ENCODE data around the gene CCNB2. TPM values are rescaled to one million over a fixed set of nuclear protein-coding genes. Genes with fewer than 3 reads are reported as not detected.

The CCNB2 gene
- total RNA-seq, 1 experiment from 2014 or later: 129 TPM

- Histone ChIP-seq H3K36me3 (ENCODE audit: insufficient read depth, low read length, poor library complexity, severe bottlenecking) (peaks cover 68% of the 10 kb centered on the region), H3K27me3 (replicated peaks; ENCODE audit: insufficient read depth, low read depth, low read length, poor library complexity) (no peaks in the 10 kb centered on the region), H3K9me3 (ENCODE audit: low read depth, low read length, poor library complexity, severe bottlenecking) (peaks cover 6% of the 10 kb centered on the region), H3K4me3 (ENCODE audit: low read depth, low read length, poor library complexity, severe bottlenecking) (no peak overlapping the region), H3K27ac (ENCODE audit: low read depth, low read length, poor library complexity, severe bottlenecking) (no peak overlapping the region), H3K4me1 (ENCODE audit: insufficient read depth, low read length, poor library complexity, severe bottlenecking) (no peaks in the 10 kb centered on the region)
- ChIA-PET CTCF (no interaction called here), POLR2A (ENCODE audit: low non-redundant PET) (interaction anchor here (0.6 kb wide), 1 partner anchor 25 kb away, joined by 3 read pairs; no protein-coding TSS in a partner anchor)
- intact Hi-C loops (cut with micrococcal nuclease; ENCODE audit: unreplicated experiment): no loop called here
- no peak for DNase-seq (ENCODE audit: low spot score)
- no TSS peak for BruUV-seq (replicated peaks)
- TF ChIP-seq CTCF (conservative IDR thresholded peaks at IDR 0.05; ENCODE audit: low read depth, low read length) (no peak), EZH2 (IDR thresholded peaks at IDR 0.05; ENCODE audit: borderline replicate concordance, low read depth, low read length, poor library complexity, severe bottlenecking) (no peak)
Observed at GRCh38 chr15:59131969-59132562, 27.1 kb downstream of the CCNB2 start.

GRCh38 chr15:59133929-59134427, 29.0 kb downstream of the CCNB2 start:
- H3K4me3 ChIP-seq (ENCODE audit: low read depth, low read length, poor library complexity, severe bottlenecking): no peak overlapping the region
- intact Hi-C loops (cut with micrococcal nuclease; ENCODE audit: unreplicated experiment): no loop called here
- ChIA-PET POLR2A (ENCODE audit: low non-redundant PET) (no interaction called here), CTCF (no interaction called here)
- TF ChIP-seq EZH2 (IDR thresholded peaks at IDR 0.05; ENCODE audit: borderline replicate concordance, low read depth, low read length, poor library complexity, severe bottlenecking): no peak
- no peak for TF ChIP-seq CTCF (conservative IDR thresholded peaks at IDR 0.05; ENCODE audit: low read depth, low read length)
- peaks cover 6% of the 10 kb centered on the region for H3K9me3 ChIP-seq (ENCODE audit: low read depth, low read length, poor library complexity, severe bottlenecking)
- H3K27me3 ChIP-seq (replicated peaks; ENCODE audit: insufficient read depth, low read depth, low read length, poor library complexity): no peaks in the 10 kb centered on the region
- BruUV-seq (replicated peaks): no TSS peak
- DNase-seq (ENCODE audit: low spot score): no peak
- H3K4me1 ChIP-seq (ENCODE audit: insufficient read depth, low read length, poor library complexity, severe bottlenecking): no peaks in the 10 kb centered on the region
- H3K36me3 ChIP-seq (ENCODE audit: insufficient read depth, low read length, poor library complexity, severe bottlenecking): peaks cover 64% of the 10 kb centered on the region
- H3K27ac ChIP-seq (ENCODE audit: low read depth, low read length, poor library complexity, severe bottlenecking): no peak overlapping the region

GRCh38 chr15:59137566-59137965, 32.6 kb downstream of the CCNB2 start:
- H3K4me1 ChIP-seq (ENCODE audit: insufficient read depth, low read length, poor library complexity, severe bottlenecking): no peaks in the 10 kb centered on the region
- intact Hi-C loops (cut with micrococcal nuclease; ENCODE audit: unreplicated experiment): no loop called here
- H3K27me3 ChIP-seq (replicated peaks; ENCODE audit: insufficient read depth, low read depth, low read length, poor library complexity): no peaks in the 10 kb centered on the region
- CTCF ChIA-PET: no interaction called here
- H3K27ac ChIP-seq (ENCODE audit: low read depth, low read length, poor library complexity, severe bottlenecking): no peak overlapping the region
- POLR2A ChIA-PET (ENCODE audit: low non-redundant PET): no interaction called here
- TF ChIP-seq EZH2 (IDR thresholded peaks at IDR 0.05; ENCODE audit: borderline replicate concordance, low read depth, low read length, poor library complexity, severe bottlenecking): no peak
- no peak for TF ChIP-seq CTCF (conservative IDR thresholded peaks at IDR 0.05; ENCODE audit: low read depth, low read length)
- DNase-seq (ENCODE audit: low spot score): no peak
- no TSS peak for BruUV-seq (replicated peaks)
- H3K4me3 ChIP-seq (ENCODE audit: low read depth, low read length, poor library complexity, severe bottlenecking): no peak overlapping the region
- peaks cover 42% of the 10 kb centered on the region for H3K36me3 ChIP-seq (ENCODE audit: insufficient read depth, low read length, poor library complexity, severe bottlenecking)
- no peaks in the 10 kb centered on the region for H3K9me3 ChIP-seq (ENCODE audit: low read depth, low read length, poor library complexity, severe bottlenecking)
